DOHH2 (cell line): ENCODE measurements around the gene PSMD6.

Experiments used
- H3F3A ChIP-seq: fragments of 200-600 bp; sonication (generic), shearing (Covaris generic); 2 replicates; pipeline ENCODE4 v1.6.0; 2016; ENCODE audit warnings: antibody characterized with exemption, mild to moderate bottlenecking; ENCODE audit not compliant: control insufficient read depth, insufficient read depth
- H3K27ac ChIP-seq: fragments of 200-600 bp; sonication (generic); 2 replicates; pipeline ENCODE4 v1.5.1; 2014; ENCODE audit warnings: low read depth, mild to moderate bottlenecking, low read length, moderate library complexity
- H3K27me3 ChIP-seq: fragments of 200-600 bp; sonication (generic); 2 replicates; pipeline ENCODE4 v1.6.1; 2014; ENCODE audit warnings: mild to moderate bottlenecking, low read length, mixed read lengths; ENCODE audit not compliant: control insufficient read depth
- H3K36me3 ChIP-seq: fragments of 200-600 bp; sonication (generic); 2 replicates; pipeline ENCODE4 v1.6.1; 2014; ENCODE audit warnings: mild to moderate bottlenecking, low read length, moderate library complexity, mixed read lengths; ENCODE audit not compliant: control insufficient read depth
- H3K4me1 ChIP-seq: fragments of 200-600 bp; sonication (generic); 2 replicates; pipeline ENCODE4 v1.6.1; 2014; ENCODE audit warnings: mild to moderate bottlenecking, low read length, mixed read lengths; ENCODE audit not compliant: control insufficient read depth
- H3K4me2 ChIP-seq: fragments of 200-600 bp; sonication (generic); 2 replicates; pipeline ENCODE4 v1.6.0; 2014; ENCODE audit warnings: mild to moderate bottlenecking, low read length, moderate library complexity
- H3K4me3 ChIP-seq: fragments of 200-600 bp; sonication (generic); 2 replicates; pipeline ENCODE4 v1.5.1; 2014; ENCODE audit warnings: mild to moderate bottlenecking, low read length, mixed read lengths
- H3K79me2 ChIP-seq: fragments of 200-600 bp; sonication (generic); 2 replicates; pipeline ENCODE4 v1.6.1; 2014; ENCODE audit warnings: mild to moderate bottlenecking, low read length, mixed read lengths; ENCODE audit not compliant: control insufficient read depth
- H3K9me2 ChIP-seq: fragments of 200-600 bp; sonication (generic); replicated peaks from 2 replicates; pipeline ENCODE4 v1.6.1; 2014; ENCODE audit warnings: mild to moderate bottlenecking, low read length, mixed read lengths; ENCODE audit not compliant: control insufficient read depth
- H3K9me3 ChIP-seq: fragments of 200-600 bp; sonication (generic); 2 replicates; pipeline ENCODE4 v1.6.1; 2014; ENCODE audit warnings: antibody characterized with exemption, low read length, mixed read lengths; ENCODE audit not compliant: control insufficient read depth, insufficient read depth
- H4K20me1 ChIP-seq: fragments of 200-600 bp; sonication (generic); 2 replicates; pipeline ENCODE4 v1.6.0; 2014; ENCODE audit warnings: low read depth, mild to moderate bottlenecking, antibody characterized with exemption, low read length, moderate library complexity; ENCODE audit not compliant: control insufficient read depth, insufficient read depth
- EZH2phosphoT487 ChIP-seq: fragments of 200-600 bp; sonication (generic); IDR thresholded peaks from 2 replicates; pipeline ENCODE4 v1.6.1; 2017; ENCODE audit warnings: borderline replicate concordance, mild to moderate bottlenecking, antibody characterized with exemption, low read length, moderate library complexity, mixed read lengths
- TF ChIP-seq, protein P1 (sequence below): fragments of 200-600 bp; sonication (generic); IDR thresholded peaks from one replicate; pipeline ENCODE4 v1.5.1; 2014; ENCODE audit warnings: antibody characterized with exemption, mild to moderate bottlenecking, low read depth, low read length; ENCODE audit not compliant: poor library complexity, severe bottlenecking

Gene PSMD6

DNA sequence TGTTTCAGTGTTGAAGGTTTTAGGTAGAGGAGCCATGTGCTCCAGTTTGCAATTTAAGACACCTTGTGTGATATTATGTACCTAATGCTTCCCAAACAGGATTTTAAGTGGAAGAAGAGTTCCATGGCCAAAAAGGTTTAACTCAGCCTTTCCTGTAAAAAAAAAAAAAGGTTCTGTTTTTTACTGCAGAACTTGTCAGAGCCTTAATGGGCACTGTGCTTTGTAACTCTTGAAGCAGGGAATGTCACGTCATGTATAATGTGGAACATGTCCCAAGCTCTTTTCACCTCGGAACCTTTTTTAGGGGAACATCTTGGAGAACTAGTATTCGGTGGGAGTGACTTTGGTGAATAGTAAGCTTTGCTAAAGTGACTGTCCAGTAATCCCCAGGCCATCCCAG lies 31.6 kb downstream of the PSMD6 start:
- TF ChIP-seq EZH2phosphoT487 = no peak
- TF ChIP-seq, protein P1, sequence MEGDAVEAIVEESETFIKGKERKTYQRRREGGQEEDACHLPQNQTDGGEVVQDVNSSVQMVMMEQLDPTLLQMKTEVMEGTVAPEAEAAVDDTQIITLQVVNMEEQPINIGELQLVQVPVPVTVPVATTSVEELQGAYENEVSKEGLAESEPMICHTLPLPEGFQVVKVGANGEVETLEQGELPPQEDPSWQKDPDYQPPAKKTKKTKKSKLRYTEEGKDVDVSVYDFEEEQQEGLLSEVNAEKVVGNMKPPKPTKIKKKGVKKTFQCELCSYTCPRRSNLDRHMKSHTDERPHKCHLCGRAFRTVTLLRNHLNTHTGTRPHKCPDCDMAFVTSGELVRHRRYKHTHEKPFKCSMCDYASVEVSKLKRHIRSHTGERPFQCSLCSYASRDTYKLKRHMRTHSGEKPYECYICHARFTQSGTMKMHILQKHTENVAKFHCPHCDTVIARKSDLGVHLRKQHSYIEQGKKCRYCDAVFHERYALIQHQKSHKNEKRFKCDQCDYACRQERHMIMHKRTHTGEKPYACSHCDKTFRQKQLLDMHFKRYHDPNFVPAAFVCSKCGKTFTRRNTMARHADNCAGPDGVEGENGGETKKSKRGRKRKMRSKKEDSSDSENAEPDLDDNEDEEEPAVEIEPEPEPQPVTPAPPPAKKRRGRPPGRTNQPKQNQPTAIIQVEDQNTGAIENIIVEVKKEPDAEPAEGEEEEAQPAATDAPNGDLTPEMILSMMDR = no peak
- Histone ChIP-seq H3K79me2 (no peaks in the 10 kb centered on the region), H3K4me3 (no peak overlapping the region), H3K9me2 (no peaks in the 10 kb centered on the region), H4K20me1 (no peaks in the 10 kb centered on the region; the same call in 1 of the 2 replicates), H3F3A (no peaks in the 10 kb centered on the region), H3K27me3 (no peaks in the 10 kb centered on the region), H3K4me1 (no peaks in the 10 kb centered on the region), H3K36me3 (peaks cover 94% of the 10 kb centered on the region), H3K27ac (no peak overlapping the region), H3K9me3 (no peaks in the 10 kb centered on the region), H3K4me2 (no peak overlapping the region)

DNA sequence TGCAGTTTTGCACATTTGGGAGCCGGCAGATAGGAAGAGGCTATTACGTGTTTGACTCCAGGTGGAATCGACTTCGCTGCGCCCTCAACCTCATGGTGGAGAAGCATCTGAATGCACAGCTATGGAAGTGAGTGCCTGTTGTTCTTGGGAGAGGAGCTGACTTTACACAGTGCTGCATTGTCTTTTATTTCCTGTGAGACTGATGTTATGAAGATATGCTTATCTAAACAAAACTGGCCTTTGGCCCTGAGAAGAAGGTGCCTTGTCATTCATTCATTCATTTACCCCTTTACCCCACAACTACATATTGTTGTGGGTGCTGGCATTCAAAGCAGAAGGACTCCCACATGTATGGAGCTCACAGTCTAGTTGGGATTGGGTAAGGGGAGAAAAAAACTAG lies 32.6 kb downstream of the PSMD6 start:
- H3K9me2 ChIP-seq = no peaks in the 10 kb centered on the region
- H3K36me3 ChIP-seq = peaks cover 93% of the 10 kb centered on the region
- H3F3A ChIP-seq = no peaks in the 10 kb centered on the region; the same call in 1 of the 2 replicates
- no peaks in the 10 kb centered on the region for H3K27me3 ChIP-seq
- H3K4me1 ChIP-seq = no peaks in the 10 kb centered on the region
- no peak overlapping the region for H3K27ac ChIP-seq
- H3K79me2 ChIP-seq = no peaks in the 10 kb centered on the region
- TF ChIP-seq EZH2phosphoT487 = no peak
- H3K4me3 ChIP-seq = no peak overlapping the region
- no peak overlapping the region for H3K4me2 ChIP-seq
- H4K20me1 ChIP-seq = no peaks in the 10 kb centered on the region; the same call in 1 of the 2 replicates
- no peaks in the 10 kb centered on the region for H3K9me3 ChIP-seq

DNA sequence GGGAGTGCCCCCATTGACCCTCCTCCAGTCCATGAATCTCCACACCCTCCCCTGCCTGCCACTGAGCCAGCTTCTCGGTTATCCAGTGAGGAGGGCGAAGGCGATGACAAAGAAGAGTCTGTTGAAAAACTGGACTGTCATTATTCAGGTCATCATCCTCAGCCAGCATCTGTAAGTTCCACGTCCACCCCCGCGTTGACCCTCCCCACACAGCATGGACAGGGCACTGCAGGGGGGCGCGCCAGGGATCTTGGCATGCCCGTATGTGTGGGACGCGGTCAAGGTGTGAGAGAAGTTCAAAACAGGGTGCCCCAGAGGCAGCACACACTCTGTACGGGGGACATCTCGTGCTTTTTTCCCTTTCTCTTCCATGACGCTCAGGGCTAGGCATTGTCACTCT lies 33.1 kb downstream of the PSMD6 start:
- TF ChIP-seq, protein P1 = no peak
- TF ChIP-seq EZH2phosphoT487 = no peak
- Histone ChIP-seq H4K20me1 (no peaks in the 10 kb centered on the region; the same call in 1 of the 2 replicates), H3K4me1 (no peaks in the 10 kb centered on the region), H3F3A (no peaks in the 10 kb centered on the region; the same call in 1 of the 2 replicates), H3K27ac (no peak overlapping the region), H3K9me2 (no peaks in the 10 kb centered on the region), H3K36me3 (peaks cover 92% of the 10 kb centered on the region), H3K4me3 (no peak overlapping the region), H3K79me2 (no peaks in the 10 kb centered on the region), H3K27me3 (no peaks in the 10 kb centered on the region), H3K4me2 (no peak overlapping the region), H3K9me3 (no peaks in the 10 kb centered on the region)

DNA sequence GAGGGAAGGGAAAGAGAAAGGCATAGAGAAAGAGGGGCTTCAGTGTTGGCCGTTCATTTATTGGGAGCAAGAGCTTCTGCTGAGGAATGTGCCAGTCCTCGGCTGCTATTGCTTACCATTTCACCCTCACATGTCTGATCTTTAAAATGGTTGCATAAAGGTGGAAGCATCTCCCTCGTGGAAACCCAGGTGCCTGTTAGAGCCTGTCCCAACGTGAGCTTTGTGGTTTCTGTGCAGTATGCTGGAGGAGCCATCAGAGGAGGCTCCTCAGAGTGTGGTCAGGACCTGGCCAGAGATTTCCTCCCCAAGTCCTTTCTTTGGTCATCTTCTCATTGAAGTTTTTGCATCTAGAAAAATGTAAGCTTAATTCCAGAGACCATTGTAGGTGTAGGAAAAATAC lies 34.4 kb downstream of the PSMD6 start:
- Histone ChIP-seq H3K27ac (no peak overlapping the region), H3K9me3 (no peaks in the 10 kb centered on the region), H4K20me1 (no peaks in the 10 kb centered on the region; the same call in 1 of the 2 replicates), H3K36me3 (peaks cover 90% of the 10 kb centered on the region), H3K9me2 (no peaks in the 10 kb centered on the region), H3K4me1 (no peaks in the 10 kb centered on the region), H3F3A (no peaks in the 10 kb centered on the region; the same call in 1 of the 2 replicates), H3K4me3 (no peak overlapping the region), H3K27me3 (no peaks in the 10 kb centered on the region), H3K4me2 (no peak overlapping the region), H3K79me2 (no peaks in the 10 kb centered on the region)
- no peak for TF ChIP-seq EZH2phosphoT487
- TF ChIP-seq, protein P1 = no peak
